ENCODE results near the gene SPTLC3. TPM values are rescaled to one million over a fixed set of nuclear protein-coding genes. Genes with fewer than 3 reads are reported as not detected.

SPTLC3 gene
- polyA plus RNA-seq, 1 of the 3 experiments (the other 2 are of a cell fraction): 0.02 TPM

DNA sequence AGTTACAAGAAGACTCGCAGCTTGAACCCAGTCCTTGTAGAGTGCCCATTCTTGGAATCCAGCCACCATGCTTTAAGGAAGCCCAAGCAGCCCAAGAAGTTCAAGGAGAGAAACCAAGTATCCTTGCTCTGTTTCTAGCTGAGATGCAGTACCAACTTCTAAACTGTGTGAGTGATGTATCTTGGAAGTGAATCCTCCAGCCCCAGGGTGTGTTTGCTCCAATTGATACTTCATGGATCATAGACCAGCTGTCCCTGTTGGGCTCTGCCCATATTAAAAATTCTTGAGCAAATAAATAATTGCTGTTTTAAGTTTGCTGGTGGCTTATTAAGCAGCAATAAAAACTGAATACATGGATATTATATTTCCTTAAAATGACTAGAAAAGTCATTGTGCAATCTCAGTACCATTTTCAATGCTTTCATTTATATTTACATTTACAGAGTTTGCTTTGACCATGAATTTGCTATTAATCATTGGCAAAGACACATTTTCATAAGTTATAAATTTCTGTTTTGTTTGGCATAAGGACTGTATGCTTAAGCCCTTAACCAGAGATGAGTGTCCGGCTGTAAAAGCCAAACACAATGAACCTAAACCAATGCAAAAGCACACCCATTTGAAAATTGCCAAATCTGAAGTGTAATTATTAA is 9.2 kb downstream of the SPTLC3 start:
- Histone ChIP-seq H2AFZ (ENCODE audit: low read depth) (no peak overlapping the region), H3K36me3 (replicated peaks in 1 of 2; ENCODE audit: control insufficient read depth in 1 of 2, insufficient read depth in 2 of 2, low read length in 1 of 2) (no peaks in the 10 kb centered on the region), H3K9ac (no peak overlapping the region), H3K27ac (ENCODE audit: low read depth in 2 of 2, low read length in 1 of 2) (no peak overlapping the region), H3K9me2 (no peaks in the 10 kb centered on the region), H3F3A (replicated peaks; ENCODE audit: insufficient read depth) (no peaks in the 10 kb centered on the region), H4K20me1 (ENCODE audit: insufficient read depth) (no peaks in the 10 kb centered on the region), H3K4me3 (ENCODE audit: low read depth in 2 of 2, low read length in 1 of 2) (no peak overlapping the region), H3K4me1 (ENCODE audit: control insufficient read depth in 1 of 2, insufficient read depth in 2 of 2, low read depth in 1 of 2, low read length in 1 of 2) (no peaks in the 10 kb centered on the region), H3K27me3 (ENCODE audit: insufficient read depth) (no peaks in the 10 kb centered on the region), H3K79me2 (ENCODE audit: insufficient read depth) (no peaks in the 10 kb centered on the region), H3K4me2 (no peak overlapping the region), H3K9me3 (no peaks in the 10 kb centered on the region)
- ChIA-PET POLR2A (no interaction called here), CTCF (no interaction called here)
- no peak for DNase-seq
- TF ChIP-seq RFX5 (IDR thresholded peaks at IDR 0.05; ENCODE audit: low read length): no peak
- TF ChIP-seq JUND (IDR thresholded peaks at IDR 0.05): no peak
- TF ChIP-seq MXI1 (IDR thresholded peaks at IDR 0.05; ENCODE audit: low read depth, low read length): no peak
- TF ChIP-seq, protein P1, sequence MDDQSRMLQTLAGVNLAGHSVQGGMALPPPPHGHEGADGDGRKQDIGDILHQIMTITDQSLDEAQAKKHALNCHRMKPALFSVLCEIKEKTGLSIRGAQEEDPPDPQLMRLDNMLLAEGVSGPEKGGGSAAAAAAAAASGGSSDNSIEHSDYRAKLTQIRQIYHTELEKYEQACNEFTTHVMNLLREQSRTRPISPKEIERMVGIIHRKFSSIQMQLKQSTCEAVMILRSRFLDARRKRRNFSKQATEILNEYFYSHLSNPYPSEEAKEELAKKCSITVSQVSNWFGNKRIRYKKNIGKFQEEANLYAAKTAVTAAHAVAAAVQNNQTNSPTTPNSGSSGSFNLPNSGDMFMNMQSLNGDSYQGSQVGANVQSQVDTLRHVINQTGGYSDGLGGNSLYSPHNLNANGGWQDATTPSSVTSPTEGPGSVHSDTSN (IDR thresholded peaks at IDR 0.05): no peak
- no peak for TF ChIP-seq TCF12 (IDR thresholded peaks at IDR 0.05)
- 17% methylated on average over 2 of the region's 2 CpGs for WGBS (ENCODE audit: low lambda C conversion rate)

DNA sequence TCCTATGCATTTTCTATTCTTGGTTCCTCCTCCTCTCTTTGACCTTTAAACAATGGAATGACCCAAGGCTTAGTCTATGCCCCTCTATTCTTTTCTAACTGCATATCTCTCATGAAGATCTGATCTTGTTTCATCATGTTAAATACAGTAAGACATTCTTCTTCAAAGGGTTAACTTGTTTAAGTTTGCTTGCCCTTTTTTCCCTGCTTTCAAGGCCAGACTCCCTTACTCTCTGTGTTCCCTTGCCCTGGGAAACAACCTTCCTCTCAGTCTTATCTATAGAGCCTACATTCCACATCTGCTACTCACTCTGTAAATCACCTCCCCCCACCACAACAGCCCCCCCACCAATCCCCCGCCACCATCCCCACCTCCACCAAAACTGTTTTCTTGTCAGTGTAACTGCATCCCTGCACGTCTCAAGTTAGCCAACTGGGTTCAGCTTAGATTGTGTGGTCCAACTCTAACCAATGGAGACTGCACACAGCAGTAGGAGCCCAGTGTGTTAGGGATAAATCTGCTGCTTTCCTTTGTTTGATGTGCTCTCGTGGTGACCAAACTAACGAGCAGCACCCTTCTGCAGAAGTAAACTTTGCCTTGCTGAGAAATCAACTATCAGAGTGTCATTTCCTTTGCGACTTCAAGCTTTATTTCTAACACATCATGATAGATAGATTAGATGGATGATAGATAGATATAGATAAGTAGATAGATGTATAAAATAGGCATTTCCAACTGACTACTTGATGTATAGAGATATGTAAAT is 12.6 kb downstream of the SPTLC3 start:
- Histone ChIP-seq H3K4me1 (ENCODE audit: control insufficient read depth in 1 of 2, insufficient read depth in 2 of 2, low read depth in 1 of 2, low read length in 1 of 2) (no peaks in the 10 kb centered on the region), H2AFZ (ENCODE audit: low read depth) (no peak overlapping the region), H3K4me2 (no peak overlapping the region), H3K4me3 (ENCODE audit: low read depth in 2 of 2, low read length in 1 of 2) (no peak overlapping the region), H3K9ac (no peak overlapping the region), H3K79me2 (ENCODE audit: insufficient read depth) (no peaks in the 10 kb centered on the region), H3K9me3 (no peaks in the 10 kb centered on the region), H3K36me3 (replicated peaks in 1 of 2; ENCODE audit: control insufficient read depth in 1 of 2, insufficient read depth in 2 of 2, low read length in 1 of 2) (no peaks in the 10 kb centered on the region), H4K20me1 (ENCODE audit: insufficient read depth) (no peaks in the 10 kb centered on the region), H3K27me3 (ENCODE audit: insufficient read depth) (no peaks in the 10 kb centered on the region), H3F3A (replicated peaks; ENCODE audit: insufficient read depth) (no peaks in the 10 kb centered on the region), H3K27ac (ENCODE audit: low read depth in 2 of 2, low read length in 1 of 2) (no peak overlapping the region), H3K9me2 (no peaks in the 10 kb centered on the region)
- POLR2A ChIA-PET: no interaction called here
- CTCF ChIA-PET: interaction anchor here (1.1 kb wide), 1 partner anchor 10 kb away, joined by 3 read pairs; no protein-coding TSS in a partner anchor
- DNase-seq: no peak
- WGBS (ENCODE audit: low lambda C conversion rate): 11% methylated on average over 5 of the region's 5 CpGs
- TF ChIP-seq, protein P2, sequence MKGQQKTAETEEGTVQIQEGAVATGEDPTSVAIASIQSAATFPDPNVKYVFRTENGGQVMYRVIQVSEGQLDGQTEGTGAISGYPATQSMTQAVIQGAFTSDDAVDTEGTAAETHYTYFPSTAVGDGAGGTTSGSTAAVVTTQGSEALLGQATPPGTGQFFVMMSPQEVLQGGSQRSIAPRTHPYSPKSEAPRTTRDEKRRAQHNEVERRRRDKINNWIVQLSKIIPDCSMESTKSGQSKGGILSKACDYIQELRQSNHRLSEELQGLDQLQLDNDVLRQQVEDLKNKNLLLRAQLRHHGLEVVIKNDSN (IDR thresholded peaks at IDR 0.05; ENCODE audit: borderline replicate concordance, low read depth): no peak
- TF ChIP-seq MXI1 (IDR thresholded peaks at IDR 0.05; ENCODE audit: low read depth, low read length): no peak
- no peak for TF ChIP-seq EZH2phosphoT487 (IDR thresholded peaks at IDR 0.05; ENCODE audit: borderline replicate concordance, low read depth)
- TF ChIP-seq RXRA (IDR thresholded peaks at IDR 0.05; ENCODE audit: borderline replicate concordance, low read depth): no peak
- TF ChIP-seq, protein P3, sequence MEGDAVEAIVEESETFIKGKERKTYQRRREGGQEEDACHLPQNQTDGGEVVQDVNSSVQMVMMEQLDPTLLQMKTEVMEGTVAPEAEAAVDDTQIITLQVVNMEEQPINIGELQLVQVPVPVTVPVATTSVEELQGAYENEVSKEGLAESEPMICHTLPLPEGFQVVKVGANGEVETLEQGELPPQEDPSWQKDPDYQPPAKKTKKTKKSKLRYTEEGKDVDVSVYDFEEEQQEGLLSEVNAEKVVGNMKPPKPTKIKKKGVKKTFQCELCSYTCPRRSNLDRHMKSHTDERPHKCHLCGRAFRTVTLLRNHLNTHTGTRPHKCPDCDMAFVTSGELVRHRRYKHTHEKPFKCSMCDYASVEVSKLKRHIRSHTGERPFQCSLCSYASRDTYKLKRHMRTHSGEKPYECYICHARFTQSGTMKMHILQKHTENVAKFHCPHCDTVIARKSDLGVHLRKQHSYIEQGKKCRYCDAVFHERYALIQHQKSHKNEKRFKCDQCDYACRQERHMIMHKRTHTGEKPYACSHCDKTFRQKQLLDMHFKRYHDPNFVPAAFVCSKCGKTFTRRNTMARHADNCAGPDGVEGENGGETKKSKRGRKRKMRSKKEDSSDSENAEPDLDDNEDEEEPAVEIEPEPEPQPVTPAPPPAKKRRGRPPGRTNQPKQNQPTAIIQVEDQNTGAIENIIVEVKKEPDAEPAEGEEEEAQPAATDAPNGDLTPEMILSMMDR (IDR thresholded peaks at IDR 0.05): no peak
- TF ChIP-seq TAF1 (IDR thresholded peaks at IDR 0.05; ENCODE audit: borderline replicate concordance, low read depth, low read length): no peak
- no peak for TF ChIP-seq NFIC (IDR thresholded peaks at IDR 0.05; ENCODE audit: borderline replicate concordance)
- TF ChIP-seq TCF12 (IDR thresholded peaks at IDR 0.05): no peak
- TF ChIP-seq TEAD4 (IDR thresholded peaks at IDR 0.05; ENCODE audit: borderline replicate concordance, insufficient read depth): no peak
- no peak for TF ChIP-seq NRF1 (IDR thresholded peaks at IDR 0.05; ENCODE audit: low read depth, low read length)
- TF ChIP-seq, protein P4, sequence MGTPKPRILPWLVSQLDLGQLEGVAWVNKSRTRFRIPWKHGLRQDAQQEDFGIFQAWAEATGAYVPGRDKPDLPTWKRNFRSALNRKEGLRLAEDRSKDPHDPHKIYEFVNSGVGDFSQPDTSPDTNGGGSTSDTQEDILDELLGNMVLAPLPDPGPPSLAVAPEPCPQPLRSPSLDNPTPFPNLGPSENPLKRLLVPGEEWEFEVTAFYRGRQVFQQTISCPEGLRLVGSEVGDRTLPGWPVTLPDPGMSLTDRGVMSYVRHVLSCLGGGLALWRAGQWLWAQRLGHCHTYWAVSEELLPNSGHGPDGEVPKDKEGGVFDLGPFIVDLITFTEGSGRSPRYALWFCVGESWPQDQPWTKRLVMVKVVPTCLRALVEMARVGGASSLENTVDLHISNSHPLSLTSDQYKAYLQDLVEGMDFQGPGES (IDR thresholded peaks at IDR 0.05; ENCODE audit: low read depth, low read length): no peak
- TF ChIP-seq GATA2 (CRISPR knock-in tag; IDR thresholded peaks at IDR 0.05): no peak
- no peak for TF ChIP-seq GABPA (IDR thresholded peaks at IDR 0.05; ENCODE audit: low read depth)
- no peak for TF ChIP-seq EP300 (IDR thresholded peaks at IDR 0.05; ENCODE audit: borderline replicate concordance in 1 of 2, low read depth in 1 of 2, low read length in 1 of 2)
- TF ChIP-seq, protein P5, sequence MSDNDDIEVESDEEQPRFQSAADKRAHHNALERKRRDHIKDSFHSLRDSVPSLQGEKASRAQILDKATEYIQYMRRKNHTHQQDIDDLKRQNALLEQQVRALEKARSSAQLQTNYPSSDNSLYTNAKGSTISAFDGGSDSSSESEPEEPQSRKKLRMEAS (IDR thresholded peaks at IDR 0.05; ENCODE audit: low read depth): no peak
- TF ChIP-seq YY1 (IDR thresholded peaks at IDR 0.05; ENCODE audit: low read depth): no peak
- no peak for TF ChIP-seq SIN3A (IDR thresholded peaks at IDR 0.05; ENCODE audit: borderline replicate concordance, low read depth, low read length)

Data from SK-N-SH (cell line).